Calu3 (cell line): ENCODE data around the gene MARS1. TPM values are rescaled to one million over a fixed set of nuclear protein-coding genes. Genes with fewer than 3 reads are reported as not detected.
A peak's percentile ranks its signal among the peaks of the same experiment; 100 is the strongest.

Experiments used
- BruUV-seq: library from RNA; stranded (reverse); fragments of 400-500 nt; replicated peaks from 2 replicates; lab custom pipeline; 2021; lab: Mats Ljungman, UMichigan
- CTCF ChIA-PET: fragments of 300-600 bp; sonication (Branson Sonifier 250); formaldehyde crosslinking; loops from one replicate; lab custom pipeline; 2022; ENCODE audit warnings: antibody characterized with exemption; lab: Charles Lee
- DNase-seq: peaks from one replicate; pipeline ENCODE4 v3.0.0; 2022
- H3K27ac Mint-ChIP-seq: one replicate; pipeline ENCODE4 v1.8.0; 2022; ENCODE audit warnings: mixed read lengths; ENCODE audit not compliant: unreplicated experiment
- H3K27me3 Mint-ChIP-seq: one replicate; pipeline ENCODE4 v1.8.0; 2022; ENCODE audit warnings: mixed read lengths; ENCODE audit not compliant: unreplicated experiment
- H3K36me3 Mint-ChIP-seq: one replicate; pipeline ENCODE4 v1.8.0; 2022; ENCODE audit warnings: mild to moderate bottlenecking, moderate library complexity, mixed read lengths; ENCODE audit not compliant: insufficient read depth, unreplicated experiment
- H3K4me1 Mint-ChIP-seq: one replicate; pipeline ENCODE4 v1.8.0; 2022; ENCODE audit warnings: mild to moderate bottlenecking, low read depth, mixed read lengths; ENCODE audit not compliant: unreplicated experiment
- H3K4me3 Mint-ChIP-seq: one replicate; pipeline ENCODE4 v1.8.0; 2022; ENCODE audit warnings: mild to moderate bottlenecking, low read depth, moderate library complexity, mixed read lengths; ENCODE audit not compliant: unreplicated experiment
- H3K9me3 Mint-ChIP-seq: one replicate; pipeline ENCODE4 v1.8.0; 2022; ENCODE audit warnings: low read depth, mixed read lengths; ENCODE audit not compliant: unreplicated experiment
- CTCF ChIP-seq: fragments of 200-600 bp; IDR thresholded peaks from one replicate; pipeline ENCODE4 v1.8.0; 2022; ENCODE audit warnings: antibody characterized with exemption; ENCODE audit not compliant: unreplicated experiment
- intact Hi-C: fragments of 100-400 bp; cut with micrococcal nuclease; formaldehyde crosslinking; loops from one replicate; pipeline ENCODE4 v1.10.0; 2022; ENCODE audit not compliant: unreplicated experiment
- total RNA-seq: library from RNA; stranded (reverse); gene quantifications from 2 replicates; pipeline ENCODE4 v1.2.3, GENCODE V29; 2022

MARS1 gene
- total RNA-seq, 1 experiment from 2014 or later, result 358 TPM

- Mint-ChIP-seq H3K27ac (no peak overlapping the region), H3K4me3 (no peak overlapping the region), H3K4me1 (peaks cover 29% of the 10 kb centered on the region), H3K9me3 (no peaks in the 10 kb centered on the region), H3K27me3 (peaks cover 27% of the 10 kb centered on the region), H3K36me3 (peaks cover 10% of the 10 kb centered on the region)
- CTCF ChIA-PET, result interaction anchor here (0.6 to 2.9 kb wide), 19 partner anchors 20 to 363 kb away, joined by 3 to 63 read pairs (median 3); partner anchors contain the start of gene SHMT2
- BruUV-seq, result no TSS peak
- TF ChIP-seq CTCF, result peak; percentile 68
- DNase-seq, result peak; percentile 90
- intact Hi-C loops, result loop anchor here (1.0 to 10.0 kb wide), 3 partner anchors 146 to 190 kb away; no protein-coding TSS in a partner anchor
Measured at GRCh38 chr12:57452937-57453509, 34.8 kb upstream of the MARS1 start.

DNA sequence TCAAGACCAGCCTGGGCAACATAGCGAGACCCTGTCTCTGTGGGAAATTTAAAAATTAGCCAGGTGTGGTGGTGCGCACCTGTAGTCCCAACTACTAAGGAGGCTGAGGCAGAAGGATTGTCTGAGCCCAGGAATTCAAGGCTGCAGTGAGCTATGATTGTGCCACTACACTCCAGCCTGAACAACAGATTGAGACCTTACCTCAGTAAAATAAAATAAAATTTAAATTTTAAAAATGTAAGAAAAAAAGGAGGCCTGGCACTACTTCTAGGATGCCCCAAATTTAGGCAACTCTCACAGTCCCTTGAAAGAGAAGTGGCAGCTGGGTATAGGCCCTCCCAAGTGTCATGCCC lies 33.7 kb upstream of the MARS1 start:
- BruUV-seq, result no TSS peak
- Mint-ChIP-seq H3K4me3 (no peak overlapping the region), H3K4me1 (peaks cover 40% of the 10 kb centered on the region), H3K36me3 (peaks cover 16% of the 10 kb centered on the region), H3K27me3 (peaks cover 27% of the 10 kb centered on the region), H3K27ac (peak overlapping the region; percentile 21), H3K9me3 (no peaks in the 10 kb centered on the region)
- DNase-seq, result no peak
- intact Hi-C loops, result loop anchor here (10.0 kb wide), 1 partner anchor 171 kb away; no protein-coding TSS in a partner anchor
- TF ChIP-seq CTCF, result no peak
- CTCF ChIA-PET, result interaction anchor here (0.9 to 2.9 kb wide), 3 partner anchors 19 to 193 kb away, joined by 3 to 8 read pairs (median 3); no protein-coding TSS in a partner anchor

GRCh38 chr12:57454566-57455373 lies 33.1 kb upstream of the MARS1 start, which contains the start of gene INHBE:
INHBE (plus strand) TSS chr12:57455307; CDS start chr12:57455537, 230 bp downstream.
- CTCF ChIA-PET, result interaction anchor here (0.6 to 2.9 kb wide), 9 partner anchors 11 to 193 kb away, joined by 3 to 16 read pairs (median 5); no protein-coding TSS in a partner anchor
- no peaks in the 10 kb centered on the region for H3K9me3 Mint-ChIP-seq
- peaks cover 29% of the 10 kb centered on the region for H3K27me3 Mint-ChIP-seq
- intact Hi-C loops, result loop anchor here (5.0 to 10.0 kb wide), 2 partner anchors 170 to 242 kb away; no protein-coding TSS in a partner anchor
- peaks cover 22% of the 10 kb centered on the region for H3K36me3 Mint-ChIP-seq
- peaks cover 46% of the 10 kb centered on the region for H3K4me1 Mint-ChIP-seq
- peak; percentile 58 for DNase-seq
- H3K27ac Mint-ChIP-seq, result peak within 1 kb of the TSS; percentile 21
- BruUV-seq, result no TSS peak
- peak within 1 kb of the TSS; percentile 8 for H3K4me3 Mint-ChIP-seq
- no peak for TF ChIP-seq CTCF

DNA sequence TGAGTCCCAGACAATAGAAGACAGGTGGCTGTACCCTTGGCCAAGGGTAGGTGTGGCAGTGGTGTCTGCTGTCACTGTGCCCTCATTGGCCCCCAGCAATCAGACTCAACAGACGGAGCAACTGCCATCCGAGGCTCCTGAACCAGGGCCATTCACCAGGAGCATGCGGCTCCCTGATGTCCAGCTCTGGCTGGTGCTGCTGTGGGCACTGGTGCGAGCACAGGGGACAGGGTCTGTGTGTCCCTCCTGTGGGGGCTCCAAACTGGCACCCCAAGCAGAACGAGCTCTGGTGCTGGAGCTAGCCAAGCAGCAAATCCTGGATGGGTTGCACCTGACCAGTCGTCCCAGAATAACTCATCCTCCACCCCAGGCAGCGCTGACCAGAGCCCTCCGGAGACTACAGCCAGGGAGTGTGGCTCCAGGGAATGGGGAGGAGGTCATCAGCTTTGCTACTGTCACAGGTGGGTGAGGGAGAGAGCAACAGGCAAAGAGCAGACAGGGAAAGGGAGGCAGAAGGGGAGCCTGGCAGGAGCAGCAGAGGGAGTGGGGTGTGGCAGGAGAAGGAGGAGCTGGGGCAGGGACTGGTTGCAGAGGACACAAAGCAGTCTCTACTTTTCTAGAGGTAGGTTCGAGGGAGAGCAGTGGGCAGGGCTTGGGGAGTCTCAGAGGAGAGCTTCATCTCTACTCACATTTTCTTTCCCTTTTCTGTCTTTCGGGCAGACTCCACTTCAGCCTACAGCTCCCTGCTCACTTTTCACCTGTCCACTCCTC lies 32.3 kb upstream of the MARS1 start:
- Mint-ChIP-seq H3K4me3 (peak overlapping the region; percentile 8), H3K27me3 (peaks cover 29% of the 10 kb centered on the region), H3K9me3 (no peaks in the 10 kb centered on the region), H3K36me3 (peaks cover 29% of the 10 kb centered on the region), H3K4me1 (peaks cover 46% of the 10 kb centered on the region), H3K27ac (no peak overlapping the region)
- CTCF ChIA-PET, result interaction anchor here (0.6 to 2.9 kb wide), 9 partner anchors 10 to 190 kb away, joined by 3 to 16 read pairs (median 5); no protein-coding TSS in a partner anchor
- BruUV-seq, result no TSS peak
- DNase-seq, result no peak
- no peak for TF ChIP-seq CTCF
- intact Hi-C loops, result loop anchor here (5.0 to 10.0 kb wide), 2 partner anchors 169 to 243 kb away; no protein-coding TSS in a partner anchor
